ENCODE measurements around the gene DOCK2. TPM values are rescaled to one million over a fixed set of nuclear protein-coding genes. Genes with fewer than 3 reads are reported as not detected.

Gene DOCK2
- polyA plus RNA-seq, 3 donors: 57.5 to 178 (median 115) TPM

- no peak overlapping the region for H2AFZ ChIP-seq (ENCODE audit: insufficient read depth, low read depth, low read length, poor library complexity, severe bottlenecking)
- H3K4me1 ChIP-seq (ENCODE audit: control insufficient read depth in 1 of 2, insufficient read depth in 2 of 2, low read length in 2 of 2): no peaks in the 10 kb centered on the region
- DNase-seq: no peak
- H3K9ac ChIP-seq (ENCODE audit: insufficient read depth, low read length, poor library complexity, severe bottlenecking): no peak overlapping the region
- Mint-ChIP-seq H3K36me3 (peaks cover 46 to 57% of the 10 kb centered on the region in 2 donors), H3K27me3 (ENCODE audit: low read depth in 3 of 3) (no peaks in the 10 kb centered on the region), H3K9me3 (no peaks in the 10 kb centered on the region), H3K27ac (no peak overlapping the region), H3K4me3 (no peak overlapping the region), H3K4me1 (peaks cover 1% of the 10 kb centered on the region)
- H3K79me2 ChIP-seq (ENCODE audit: insufficient read depth, low read length): peaks cover 16% of the 10 kb centered on the region
- H3K9me3 ChIP-seq (replicated peaks in 1 of 2; ENCODE audit: control insufficient read depth in 1 of 2, insufficient read depth in 1 of 2, low read length in 2 of 2): no peaks in the 10 kb centered on the region
- H3K36me3 ChIP-seq (replicated peaks in 1 of 2; ENCODE audit: control insufficient read depth in 1 of 2, insufficient read depth in 2 of 2, low read length in 2 of 2): peaks cover 25 to 79% of the 10 kb centered on the region in 2 donors
- WGBS (ENCODE audit: insufficient coverage): no CpG with 5 or more reads among the region's 2 CpGs
- peaks cover 100% of the 10 kb centered on the region for H4K20me1 ChIP-seq (ENCODE audit: insufficient read depth, low read length)
- no peak overlapping the region for H3K27ac ChIP-seq (ENCODE audit: low read depth in 1 of 2, low read length in 2 of 2)
- no peak overlapping the region for H3K4me2 ChIP-seq (replicated peaks; ENCODE audit: extremely low read depth, low read length, poor library complexity, severe bottlenecking)
- H3K27me3 ChIP-seq (ENCODE audit: control insufficient read depth in 2 of 2, insufficient read depth in 2 of 2, low read length in 2 of 2): no peaks in the 10 kb centered on the region
- no peak for TF ChIP-seq CTCF (IDR thresholded peaks at IDR 0.05)
- intact Hi-C loops (cut with micrococcal nuclease): no loop called here
- no peak overlapping the region for H3K4me3 ChIP-seq (replicated peaks in 1 of 3; ENCODE audit: low read depth in 2 of 3, low read length in 3 of 3)
These were observed 281.2 kb downstream of the DOCK2 start for GRCh38 chr5:169918228-169918627.

GRCh38 chr5:169920474-169920873, 283.4 kb downstream of the DOCK2 start:
- peaks cover 21 to 84% of the 10 kb centered on the region in 2 donors for H3K36me3 ChIP-seq (replicated peaks in 1 of 2; ENCODE audit: control insufficient read depth in 1 of 2, insufficient read depth in 2 of 2, low read length in 2 of 2)
- H3K9me3 ChIP-seq (replicated peaks in 1 of 2; ENCODE audit: control insufficient read depth in 1 of 2, insufficient read depth in 1 of 2, low read length in 2 of 2): no peaks in the 10 kb centered on the region
- H2AFZ ChIP-seq (ENCODE audit: insufficient read depth, low read depth, low read length, poor library complexity, severe bottlenecking): no peak overlapping the region
- H3K9ac ChIP-seq (ENCODE audit: insufficient read depth, low read length, poor library complexity, severe bottlenecking): no peak overlapping the region
- H3K79me2 ChIP-seq (ENCODE audit: insufficient read depth, low read length): peaks cover 17% of the 10 kb centered on the region
- no peak overlapping the region for H3K27ac ChIP-seq (ENCODE audit: low read depth in 1 of 2, low read length in 2 of 2)
- peaks cover 1% of the 10 kb centered on the region for H3K4me1 Mint-ChIP-seq
- no peak overlapping the region for H3K27ac Mint-ChIP-seq
- no peak overlapping the region for H3K4me3 Mint-ChIP-seq
- H3K27me3 Mint-ChIP-seq (ENCODE audit: low read depth in 3 of 3): no peaks in the 10 kb centered on the region
- H3K27me3 ChIP-seq (ENCODE audit: control insufficient read depth in 2 of 2, insufficient read depth in 2 of 2, low read length in 2 of 2): no peaks in the 10 kb centered on the region
- no peak overlapping the region for H3K4me3 ChIP-seq (replicated peaks in 1 of 3; ENCODE audit: low read depth in 2 of 3, low read length in 3 of 3)
- intact Hi-C loops (cut with micrococcal nuclease): no loop called here
- DNase-seq: no peak
- no peak overlapping the region for H3K4me2 ChIP-seq (replicated peaks; ENCODE audit: extremely low read depth, low read length, poor library complexity, severe bottlenecking)
- WGBS (ENCODE audit: insufficient coverage): 100% methylated on average over 2 of the region's 3 CpGs
- H3K4me1 ChIP-seq (ENCODE audit: control insufficient read depth in 1 of 2, insufficient read depth in 2 of 2, low read length in 2 of 2): no peaks in the 10 kb centered on the region
- peaks cover 100% of the 10 kb centered on the region for H4K20me1 ChIP-seq (ENCODE audit: insufficient read depth, low read length)
- H3K9me3 Mint-ChIP-seq: peaks cover 0 to 3% (median 0%) of the 10 kb centered on the region in 7 donors
- no peak for TF ChIP-seq CTCF (IDR thresholded peaks at IDR 0.05)
- H3K36me3 Mint-ChIP-seq: peaks cover 44 to 59% of the 10 kb centered on the region in 2 donors

Measured in CD14-positive monocyte (primary cell).